Prostate gland (tissue), 2 donors: ENCODE measurements around the gene CFD.

ENCODE experiments used
- CTCF ChIP-seq, 4 experiments: fragments of 200-600 bp in 2 of 4; fragments of 450-650 bp in 2 of 4; sonication (generic) in 2 of 4; IDR thresholded peaks; 1 replicate in 3 of 4; 2 replicates in 1 of 4; pipeline ENCODE4 v1.5.1; 2016 to 2019; ENCODE audit warnings: antibody characterized with exemption in 4 of 4, mild to moderate bottlenecking in 2 of 4, moderate library complexity in 2 of 4
- POLR2A ChIP-seq: fragments of 450-650 bp; IDR thresholded peaks from one replicate; pipeline ENCODE4 v1.6.1; 2016; ENCODE audit warnings: antibody characterized with exemption, mild to moderate bottlenecking

GRCh38 chr19:889662-890295, 30.3 kb downstream of the CFD start:
- no peak for TF ChIP-seq CTCF (IDR thresholded peaks at IDR 0.05)
- no peak for TF ChIP-seq POLR2A
